HCT116 (cell line): ENCODE data around the gene HCFC2. TPM values are rescaled to one million over a fixed set of nuclear protein-coding genes. Genes with fewer than 3 reads are reported as not detected.
A peak's percentile ranks its signal among the peaks of the same experiment; 100 is the strongest.

Experiments
- ATAC-seq: fragments of 200-7000 bp; cut with Tn5 transposase; 2 replicates; pipeline ENCODE4 v1.9.1; 2020; ENCODE audit warnings: mild to moderate bottlenecking, moderate library complexity
- BruUV-seq: library from RNA; stranded (reverse); fragments of 400-500 nt; replicated peaks from 2 replicates; lab custom pipeline; 2021; lab: Mats Ljungman, UMichigan
- CTCF ChIA-PET: fragments of 300-600 bp; sonication (Branson Sonifier 250); formaldehyde crosslinking; loops from one replicate; lab custom pipeline; 2021; ENCODE audit warnings: antibody characterized with exemption; lab: Charles Lee
- POLR2A ChIA-PET: fragments of 300-600, 350-600 bp; sonication (Branson Sonifier 250); formaldehyde crosslinking; loops from one replicate; lab custom pipeline; 2021; ENCODE audit warnings: antibody characterized with exemption; lab: Charles Lee
- RAD21 ChIA-PET, 2 experiments: fragments of 300-600 bp; sonication (Branson Sonifier 250); formaldehyde crosslinking; loops; one replicate each; lab custom pipeline; 2023; ENCODE audit warnings: low total read pairs in 2 of 2; ENCODE audit not compliant: uncharacterized antibody in 2 of 2, unreplicated experiment in 2 of 2, low non-redundant PET in 1 of 2; lab: Charles Lee
- DNase-seq: peaks from one replicate; pipeline ENCODE4 v3.0.0-alpha.2; 2010; ENCODE audit warnings: low read depth, low spot score
- H2AFZ ChIP-seq: fragments of 200-600 bp; shearing (Covaris generic), sonication (generic); 2 replicates; pipeline ENCODE4 v1.6.1; 2017; ENCODE audit warnings: low read depth, mixed run types, mixed read lengths, antibody characterized with exemption, low read length; ENCODE audit not compliant: poor library complexity, severe bottlenecking
- H3K27ac ChIP-seq: 2 replicates; pipeline ENCODE4 v1.5.1; 2012; ENCODE audit warnings: low read depth, low read length
- H3K27me3 ChIP-seq: fragments of 200-600 bp; sonication (generic); 2 replicates; pipeline ENCODE4 v1.6.1; 2016; ENCODE audit warnings: mixed run types, low read length, mixed read lengths; ENCODE audit not compliant: insufficient read depth
- H3K36me3 ChIP-seq, 2 experiments: fragments of 200-500 bp in 1 of 2; fragments of 200-600 bp in 1 of 2; sonication (Bioruptor generic) in 1 of 2; sonication (generic) in 1 of 2; 2 replicates each; pipeline versions ENCODE4 v1.5.1 to v1.6.1; 2014 to 2016; ENCODE audit warnings: low read length in 2 of 2, inconsistent platforms in 1 of 2, mixed read lengths in 1 of 2, mixed run types in 1 of 2; ENCODE audit not compliant: insufficient read depth in 2 of 2, control insufficient read depth in 1 of 2
- H3K4me1 ChIP-seq, 2 experiments: fragments of 200-600 bp in 1 of 2; sonication (generic) in 1 of 2; 2 replicates each; pipeline versions ENCODE4 v1.5.1 to v1.6.1; 2012 to 2017; ENCODE audit warnings: low read length in 2 of 2, inconsistent platforms in 1 of 2, mild to moderate bottlenecking in 1 of 2, mixed read lengths in 1 of 2, mixed run types in 1 of 2, moderate library complexity in 1 of 2; ENCODE audit not compliant: insufficient read depth in 2 of 2, control insufficient read depth in 1 of 2
- H3K4me2 ChIP-seq: fragments of 200-600 bp; sonication (generic); 2 replicates; pipeline ENCODE4 v1.6.1; 2017; ENCODE audit warnings: mixed run types, low read length, mixed read lengths
- H3K4me3 ChIP-seq, 2 experiments: fragments of 200-600 bp in 1 of 2; sonication (generic) in 1 of 2; replicated peaks in 1 of 2; 2 replicates each; pipeline ENCODE4 v1.5.1; 2011 to 2016; ENCODE audit warnings: low read length in 2 of 2, control low read depth in 1 of 2, low read depth in 1 of 2, mild to moderate bottlenecking in 1 of 2, mixed read lengths in 1 of 2, mixed run types in 1 of 2
- H3K79me2 ChIP-seq: fragments of 200-600 bp; sonication (generic); 2 replicates; pipeline ENCODE4 v1.6.1; 2017; ENCODE audit warnings: mild to moderate bottlenecking, mixed run types, low read length, moderate library complexity, mixed read lengths; ENCODE audit not compliant: insufficient read depth
- H3K9ac ChIP-seq: fragments of 200-600 bp; sonication (generic); 2 replicates; pipeline ENCODE4 v1.6.1; 2016; ENCODE audit warnings: low read length, mixed read lengths
- H3K9me2 ChIP-seq: fragments of 200-600 bp; sonication (generic), shearing (Covaris generic); 2 replicates; pipeline ENCODE4 v1.6.1; 2017; ENCODE audit warnings: mixed run types, mild to moderate bottlenecking, moderate library complexity; ENCODE audit not compliant: insufficient read depth
- H3K9me3 ChIP-seq, 2 experiments: fragments of 200-500 bp in 1 of 2; fragments of 200-600 bp in 1 of 2; sonication (Bioruptor generic) in 1 of 2; sonication (generic) in 1 of 2; 2 replicates each; pipeline ENCODE4 v1.6.1; 2014 to 2017; ENCODE audit warnings: low read length in 2 of 2, mixed read lengths in 2 of 2, inconsistent platforms in 1 of 2, low read depth in 1 of 2, mild to moderate bottlenecking in 1 of 2, mixed run types in 1 of 2, moderate library complexity in 1 of 2; ENCODE audit not compliant: control insufficient read depth in 1 of 2, insufficient read depth in 1 of 2
- H4K20me1 ChIP-seq: fragments of 200-600 bp; sonication (generic), shearing (Covaris generic); 2 replicates; pipeline ENCODE4 v1.6.1; 2017; ENCODE audit warnings: mixed run types, mild to moderate bottlenecking, moderate library complexity; ENCODE audit not compliant: insufficient read depth
- ATF3 ChIP-seq: IDR thresholded peaks from 2 replicates; pipeline ENCODE4 v1.6.1; 2012
- EGR1 ChIP-seq: IDR thresholded peaks from 2 replicates; pipeline ENCODE4 v1.6.1; 2012; ENCODE audit warnings: low read depth
- EZH2phosphoT487 ChIP-seq: fragments of 200-600 bp; IDR thresholded peaks from 2 replicates; pipeline ENCODE4 v1.6.1; 2018; ENCODE audit warnings: antibody characterized with exemption, borderline replicate concordance
- RAD21 ChIP-seq: IDR thresholded peaks from 2 replicates; pipeline ENCODE4 v1.6.1; 2012; ENCODE audit warnings: low read depth, mild to moderate bottlenecking
- SIN3A ChIP-seq: IDR thresholded peaks from 2 replicates; pipeline ENCODE4 v1.6.1; 2012; ENCODE audit warnings: low read depth
- SP1 ChIP-seq: IDR thresholded peaks from 2 replicates; pipeline ENCODE4 v1.6.1; 2012; ENCODE audit warnings: low read depth
- SRF ChIP-seq: IDR thresholded peaks from 2 replicates; pipeline ENCODE4 v1.6.1; 2012; ENCODE audit warnings: low read depth
- YY1 ChIP-seq: IDR thresholded peaks from 2 replicates; pipeline ENCODE4 v1.6.1; 2011; ENCODE audit warnings: low read length, low read depth, moderate library complexity, mild to moderate bottlenecking; ENCODE audit not compliant: insufficient replicate concordance; ENCODE audit errors: extremely low read depth
- ZNF274 ChIP-seq: fragments of 200-500 bp; sonication (Bioruptor generic); IDR thresholded peaks from 2 replicates; pipeline ENCODE4 v1.6.1; 2014; ENCODE audit warnings: mild to moderate bottlenecking, low read depth, low read length, inconsistent platforms
- intact Hi-C: fragments of 100-400 bp; cut with micrococcal nuclease; formaldehyde crosslinking; loops from 2 replicates; pipeline ENCODE4 v1.10.0; 2022
- total RNA-seq: library from RNA; stranded (reverse); gene quantifications from one replicate; pipeline ENCODE4 v1.2.1, GENCODE V29; 2021; ENCODE audit not compliant: unreplicated experiment
- TF ChIP-seq, protein P1 (sequence below): IDR thresholded peaks from 2 replicates; pipeline ENCODE4 v1.6.1; 2012
- TF ChIP-seq, protein P2 (sequence below), 3 experiments: fragments of 200-600 bp in 1 of 3; sonication (generic) in 1 of 3; IDR thresholded peaks in 2 of 3; conservative IDR thresholded peaks in 1 of 3; 2 replicates each; pipeline ENCODE4 v1.5.1; 2012 to 2017; ENCODE audit warnings: low read depth in 2 of 3, low read length in 2 of 3, antibody characterized with exemption in 1 of 3, borderline replicate concordance in 1 of 3, control low read depth in 1 of 3, mild to moderate bottlenecking in 1 of 3, mixed read lengths in 1 of 3, mixed run types in 1 of 3, moderate library complexity in 1 of 3; ENCODE audit not compliant: insufficient read depth in 1 of 3

Gene HCFC2
- total RNA-seq, 1 experiment from 2014 or later, result 4.9 TPM

DNA sequence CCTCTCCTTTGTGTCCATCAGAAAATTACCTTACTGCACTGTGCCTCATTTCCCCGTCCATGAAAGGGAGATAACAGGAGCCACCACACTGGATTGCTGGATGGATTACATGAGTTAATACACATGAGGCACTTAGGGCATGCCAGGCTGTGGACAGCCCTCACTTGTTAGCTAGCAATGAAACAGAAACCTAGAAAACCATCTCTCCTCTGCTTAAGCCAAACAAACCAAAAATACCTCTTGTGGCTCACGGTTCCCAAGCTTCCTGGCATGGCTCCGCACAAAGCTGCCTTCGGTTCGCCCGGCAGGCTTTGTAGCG is 660 bp upstream of the HCFC2 start:
- Histone ChIP-seq H2AFZ (peak overlapping the region; percentile 65), H3K4me3 (peak overlapping the region; percentile 65 to 72), H3K79me2 (no peaks in the 10 kb centered on the region), H3K27me3 (no peaks in the 10 kb centered on the region), H3K9me2 (no peaks in the 10 kb centered on the region), H3K27ac (peak overlapping the region; percentile 53; the same call in 1 of the 2 replicates), H3K4me1 (peaks cover 6 to 18% of the 10 kb centered on the region in 2 experiments; a peak in 3 of 4 replicates), H4K20me1 (no peaks in the 10 kb centered on the region), H3K9me3 (no peaks in the 10 kb centered on the region), H3K36me3 (0 out of 4 replicates have a peak, but pooled peaks cover 0 to 2% of the 10 kb centered on the region in 2 experiments), H3K9ac (peak overlapping the region; percentile 62), H3K4me2 (peak overlapping the region; percentile 92)
- ATAC-seq (peak; percentile 24), DNase-seq (no peak)
- no peak for TF ChIP-seq EZH2phosphoT487
- TF ChIP-seq SRF, result no peak
- TF ChIP-seq YY1, result no peak
- TF ChIP-seq RAD21, result no peak
- TF ChIP-seq, protein P1, sequence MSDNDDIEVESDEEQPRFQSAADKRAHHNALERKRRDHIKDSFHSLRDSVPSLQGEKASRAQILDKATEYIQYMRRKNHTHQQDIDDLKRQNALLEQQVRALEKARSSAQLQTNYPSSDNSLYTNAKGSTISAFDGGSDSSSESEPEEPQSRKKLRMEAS, result no peak
- TF ChIP-seq SIN3A, result no peak
- TF ChIP-seq, protein P2, sequence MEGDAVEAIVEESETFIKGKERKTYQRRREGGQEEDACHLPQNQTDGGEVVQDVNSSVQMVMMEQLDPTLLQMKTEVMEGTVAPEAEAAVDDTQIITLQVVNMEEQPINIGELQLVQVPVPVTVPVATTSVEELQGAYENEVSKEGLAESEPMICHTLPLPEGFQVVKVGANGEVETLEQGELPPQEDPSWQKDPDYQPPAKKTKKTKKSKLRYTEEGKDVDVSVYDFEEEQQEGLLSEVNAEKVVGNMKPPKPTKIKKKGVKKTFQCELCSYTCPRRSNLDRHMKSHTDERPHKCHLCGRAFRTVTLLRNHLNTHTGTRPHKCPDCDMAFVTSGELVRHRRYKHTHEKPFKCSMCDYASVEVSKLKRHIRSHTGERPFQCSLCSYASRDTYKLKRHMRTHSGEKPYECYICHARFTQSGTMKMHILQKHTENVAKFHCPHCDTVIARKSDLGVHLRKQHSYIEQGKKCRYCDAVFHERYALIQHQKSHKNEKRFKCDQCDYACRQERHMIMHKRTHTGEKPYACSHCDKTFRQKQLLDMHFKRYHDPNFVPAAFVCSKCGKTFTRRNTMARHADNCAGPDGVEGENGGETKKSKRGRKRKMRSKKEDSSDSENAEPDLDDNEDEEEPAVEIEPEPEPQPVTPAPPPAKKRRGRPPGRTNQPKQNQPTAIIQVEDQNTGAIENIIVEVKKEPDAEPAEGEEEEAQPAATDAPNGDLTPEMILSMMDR (IDR thresholded peaks at IDR 0.05 in 2 of 3, conservative IDR thresholded peaks at IDR 0.05 in 1 of 3; ENCODE audit: borderline replicate concordance in 1 of 3, insufficient read depth in 1 of 3, low read depth in 2 of 3, low read length in 2 of 3), result no peak
- TF ChIP-seq EGR1, result no peak
- no peak for TF ChIP-seq ATF3
- no peak for TF ChIP-seq ZNF274
- TF ChIP-seq SP1, result no peak
- RAD21 ChIA-PET, result no interaction called here
- intact Hi-C loops, result no loop called here
- no TSS peak for BruUV-seq
- POLR2A ChIA-PET, result interaction anchor here (0.9 kb wide), 1 partner anchor 13 kb away, joined by 3 read pairs; no protein-coding TSS in a partner anchor
- CTCF ChIA-PET, result interaction anchor here (1.3 kb wide), 1 partner anchor 45 kb away, joined by 3 read pairs; no protein-coding TSS in a partner anchor
